SK-N-SH treated with all-trans-retinoic acid at 6 μM for 48 hours (cell line): ENCODE measurements around the gene KRT36.

Source experiments
- ZFP3 ChIP-seq: fragments of 250-450 bp; sonication (Bioruptor Pico); IDR thresholded peaks from 2 replicates; pipeline ENCODE4 v1.5.0; 2020; ENCODE audit warnings: mild to moderate bottlenecking, moderate library complexity
- ZFP30 ChIP-seq: fragments of 450-650 bp; formaldehyde crosslinking; IDR thresholded peaks from 2 replicates; pipeline ENCODE4 v1.5.0; 2022; ENCODE audit warnings: mild to moderate bottlenecking, moderate library complexity

GRCh38 chr17:41464173-41464572 is 25.5 kb downstream of the KRT36 start:
- TF ChIP-seq ZFP30 (no peak), ZFP3 (CRISPR knock-in tag) (no peak)
